MM.1S (cell line): ENCODE results near the gene IFI27L2.

Experiments
- DNase-seq: peaks from one replicate; pipeline ENCODE4 v3.0.0-alpha.2; 2015
- H2AFZ ChIP-seq: fragments of 300-600 bp; sonication (generic); 2 replicates; pipeline ENCODE4 v1.6.0; 2016; ENCODE audit warnings: antibody characterized with exemption, low read length
- H3F3A ChIP-seq: fragments of 300-600 bp; sonication (generic); 2 replicates; pipeline ENCODE4 v1.6.1; 2016; ENCODE audit warnings: mild to moderate bottlenecking, antibody characterized with exemption, low read length, moderate library complexity, mixed read lengths; ENCODE audit not compliant: insufficient read depth
- H3K27ac ChIP-seq: fragments of 300-600 bp; sonication (generic); 2 replicates; pipeline ENCODE4 v1.5.1; 2016; ENCODE audit warnings: mild to moderate bottlenecking, low read length
- H3K27me3 ChIP-seq: fragments of 300-600 bp; sonication (generic); replicated peaks from 2 replicates; pipeline ENCODE4 v1.6.0; 2016; ENCODE audit warnings: low read length; ENCODE audit not compliant: insufficient read depth
- H3K36me3 ChIP-seq: fragments of 300-600 bp; sonication (generic); replicated peaks from 2 replicates; pipeline ENCODE4 v1.6.1; 2016; ENCODE audit warnings: mild to moderate bottlenecking, low read length, mixed read lengths; ENCODE audit not compliant: insufficient read depth
- H3K4me1 ChIP-seq: fragments of 300-600 bp; sonication (generic); 2 replicates; pipeline ENCODE4 v1.6.1; 2016; ENCODE audit warnings: low read length, mixed read lengths
- H3K4me2 ChIP-seq: fragments of 300-600 bp; sonication (generic); 2 replicates; pipeline ENCODE4 v1.6.0; 2016; ENCODE audit warnings: low read depth, low read length
- H3K4me3 ChIP-seq: fragments of 300-600 bp; sonication (generic); 2 replicates; pipeline ENCODE4 v1.5.1; 2016; ENCODE audit warnings: low read length, mixed read lengths
- H3K79me2 ChIP-seq: fragments of 300-600 bp; sonication (generic); 2 replicates; pipeline ENCODE4 v1.6.1; 2016; ENCODE audit warnings: mixed run types, low read length, mixed read lengths
- H3K9ac ChIP-seq: fragments of 300-600 bp; sonication (generic); 2 replicates; pipeline ENCODE4 v1.6.1; 2016; ENCODE audit warnings: low read length, mixed read lengths
- H3K9me2 ChIP-seq: fragments of 300-600 bp; sonication (generic); replicated peaks from 2 replicates; pipeline ENCODE4 v1.6.1; 2016; ENCODE audit warnings: mild to moderate bottlenecking, low read length, mixed read lengths; ENCODE audit not compliant: insufficient read depth
- H3K9me3 ChIP-seq: fragments of 300-600 bp; sonication (generic); replicated peaks from 2 replicates; pipeline ENCODE4 v1.6.1; 2016; ENCODE audit warnings: mild to moderate bottlenecking, low read length, mixed read lengths; ENCODE audit not compliant: insufficient read depth
- H4K20me1 ChIP-seq: fragments of 300-600 bp; sonication (generic); 2 replicates; pipeline ENCODE4 v1.6.1; 2016; ENCODE audit warnings: mild to moderate bottlenecking, low read length, moderate library complexity, mixed read lengths; ENCODE audit not compliant: insufficient read depth
- EZH2 ChIP-seq: fragments of 300-600 bp; sonication (generic); optimal IDR thresholded peaks from 2 replicates; pipeline ENCODE3; 2017; ENCODE audit warnings: low read depth, mild to moderate bottlenecking, antibody characterized with exemption, low read length, mixed read lengths
- EZH2phosphoT487 ChIP-seq: fragments of 300-600 bp; sonication (generic); IDR thresholded peaks from 2 replicates; pipeline ENCODE4 v1.6.1; 2018; ENCODE audit warnings: antibody characterized with exemption, low read length
- TF ChIP-seq, protein P1 (sequence below): fragments of 300-600 bp; sonication (generic); IDR thresholded peaks from 2 replicates; pipeline ENCODE4 v1.5.1; 2016; ENCODE audit warnings: antibody characterized with exemption, low read length, mixed read lengths

IFI27L2 gene

DNA sequence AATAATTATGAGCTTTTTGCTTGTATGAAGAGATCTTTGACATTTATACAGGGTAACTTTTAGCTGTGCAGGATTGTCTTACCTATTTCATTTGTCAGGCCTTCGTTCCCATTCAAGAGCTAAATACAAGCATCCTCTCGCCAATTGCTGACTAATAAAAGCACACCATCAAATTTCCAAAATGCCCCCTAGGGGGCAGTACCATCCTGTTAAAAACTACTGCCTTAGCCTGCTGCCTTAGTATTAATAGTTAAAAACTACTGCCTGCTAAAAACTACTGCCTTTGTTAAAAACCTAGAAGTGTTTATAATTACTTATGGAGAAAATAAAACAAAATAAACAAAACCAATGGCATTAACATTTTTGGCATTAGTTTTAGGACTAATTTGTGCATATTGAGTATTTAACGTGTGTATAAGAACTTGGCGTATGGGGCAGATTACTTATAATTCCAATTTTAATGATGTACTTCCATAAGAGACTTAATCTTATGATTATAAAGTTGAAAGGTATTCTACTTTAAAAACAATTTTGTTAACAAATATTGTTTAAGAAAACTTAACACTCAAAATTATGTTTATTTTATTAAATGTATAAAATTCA lies 3.0 kb upstream of the IFI27L2 start:
- no peaks in the 10 kb centered on the region for H3K9me2 ChIP-seq
- H3K79me2 ChIP-seq, result no peaks in the 10 kb centered on the region
- no peaks in the 10 kb centered on the region for H3K27me3 ChIP-seq
- no peaks in the 10 kb centered on the region for H3F3A ChIP-seq
- no peaks in the 10 kb centered on the region for H3K9me3 ChIP-seq
- H3K4me1 ChIP-seq, result no peaks in the 10 kb centered on the region
- no peak overlapping the region for H3K4me3 ChIP-seq
- H4K20me1 ChIP-seq, result no peaks in the 10 kb centered on the region
- no peaks in the 10 kb centered on the region for H3K36me3 ChIP-seq
- H3K4me2 ChIP-seq, result no peak overlapping the region
- no peak overlapping the region for H2AFZ ChIP-seq
- H3K9ac ChIP-seq, result no peak overlapping the region
- no peak for TF ChIP-seq EZH2phosphoT487
- TF ChIP-seq, protein P1, sequence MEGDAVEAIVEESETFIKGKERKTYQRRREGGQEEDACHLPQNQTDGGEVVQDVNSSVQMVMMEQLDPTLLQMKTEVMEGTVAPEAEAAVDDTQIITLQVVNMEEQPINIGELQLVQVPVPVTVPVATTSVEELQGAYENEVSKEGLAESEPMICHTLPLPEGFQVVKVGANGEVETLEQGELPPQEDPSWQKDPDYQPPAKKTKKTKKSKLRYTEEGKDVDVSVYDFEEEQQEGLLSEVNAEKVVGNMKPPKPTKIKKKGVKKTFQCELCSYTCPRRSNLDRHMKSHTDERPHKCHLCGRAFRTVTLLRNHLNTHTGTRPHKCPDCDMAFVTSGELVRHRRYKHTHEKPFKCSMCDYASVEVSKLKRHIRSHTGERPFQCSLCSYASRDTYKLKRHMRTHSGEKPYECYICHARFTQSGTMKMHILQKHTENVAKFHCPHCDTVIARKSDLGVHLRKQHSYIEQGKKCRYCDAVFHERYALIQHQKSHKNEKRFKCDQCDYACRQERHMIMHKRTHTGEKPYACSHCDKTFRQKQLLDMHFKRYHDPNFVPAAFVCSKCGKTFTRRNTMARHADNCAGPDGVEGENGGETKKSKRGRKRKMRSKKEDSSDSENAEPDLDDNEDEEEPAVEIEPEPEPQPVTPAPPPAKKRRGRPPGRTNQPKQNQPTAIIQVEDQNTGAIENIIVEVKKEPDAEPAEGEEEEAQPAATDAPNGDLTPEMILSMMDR, result peak; percentile 54
- H3K27ac ChIP-seq, result no peak overlapping the region
- peak; percentile 48 for DNase-seq

DNA sequence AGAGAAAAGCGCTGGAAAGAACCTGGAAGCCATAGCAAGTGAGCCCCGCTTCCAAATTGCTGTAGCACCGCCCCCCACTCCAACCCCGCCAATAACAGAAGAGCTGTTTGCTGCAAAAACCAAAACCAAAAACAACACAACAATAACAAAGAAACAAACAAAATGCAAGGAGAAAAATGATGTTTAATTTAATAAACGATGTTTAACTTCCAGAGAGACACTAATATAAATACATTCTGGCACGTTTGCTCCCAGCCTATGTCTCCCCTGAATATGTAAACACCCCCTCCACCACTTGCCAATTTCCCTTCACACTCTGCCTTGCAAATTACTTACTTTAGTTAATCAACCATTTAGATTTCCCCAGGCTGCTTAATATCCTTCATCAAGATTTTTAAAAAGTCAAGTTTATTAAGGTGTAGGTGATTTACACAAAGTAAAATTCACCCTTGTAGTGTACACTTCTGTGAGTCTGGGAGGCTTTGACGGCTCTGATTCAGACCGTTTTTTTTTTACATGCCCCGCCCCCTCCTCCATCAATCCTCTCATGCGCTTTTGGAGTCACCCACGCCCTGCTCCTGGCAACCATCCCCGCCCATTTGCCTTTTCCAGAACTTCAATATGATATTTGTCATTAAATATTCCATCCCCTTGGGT lies 482 bp upstream of the IFI27L2 start:
- no peaks in the 10 kb centered on the region for H4K20me1 ChIP-seq
- H3K4me2 ChIP-seq, result peak overlapping the region; percentile 79
- peak overlapping the region; percentile 71 for H3K4me3 ChIP-seq
- H3K79me2 ChIP-seq, result no peaks in the 10 kb centered on the region
- peak overlapping the region; percentile 89 for H2AFZ ChIP-seq
- H3K27me3 ChIP-seq, result no peaks in the 10 kb centered on the region
- peak overlapping the region; percentile 25; the same call in 1 of the 2 replicates for H3K9ac ChIP-seq
- no peaks in the 10 kb centered on the region for H3K9me2 ChIP-seq
- no peaks in the 10 kb centered on the region for H3K4me1 ChIP-seq
- no peaks in the 10 kb centered on the region for H3K9me3 ChIP-seq
- DNase-seq, result peak; percentile 17
- no peaks in the 10 kb centered on the region for H3F3A ChIP-seq
- no peaks in the 10 kb centered on the region for H3K36me3 ChIP-seq
- TF ChIP-seq EZH2phosphoT487 (no peak), EZH2 (no peak)
- TF ChIP-seq, protein P1, result no peak
- no peak overlapping the region for H3K27ac ChIP-seq

DNA sequence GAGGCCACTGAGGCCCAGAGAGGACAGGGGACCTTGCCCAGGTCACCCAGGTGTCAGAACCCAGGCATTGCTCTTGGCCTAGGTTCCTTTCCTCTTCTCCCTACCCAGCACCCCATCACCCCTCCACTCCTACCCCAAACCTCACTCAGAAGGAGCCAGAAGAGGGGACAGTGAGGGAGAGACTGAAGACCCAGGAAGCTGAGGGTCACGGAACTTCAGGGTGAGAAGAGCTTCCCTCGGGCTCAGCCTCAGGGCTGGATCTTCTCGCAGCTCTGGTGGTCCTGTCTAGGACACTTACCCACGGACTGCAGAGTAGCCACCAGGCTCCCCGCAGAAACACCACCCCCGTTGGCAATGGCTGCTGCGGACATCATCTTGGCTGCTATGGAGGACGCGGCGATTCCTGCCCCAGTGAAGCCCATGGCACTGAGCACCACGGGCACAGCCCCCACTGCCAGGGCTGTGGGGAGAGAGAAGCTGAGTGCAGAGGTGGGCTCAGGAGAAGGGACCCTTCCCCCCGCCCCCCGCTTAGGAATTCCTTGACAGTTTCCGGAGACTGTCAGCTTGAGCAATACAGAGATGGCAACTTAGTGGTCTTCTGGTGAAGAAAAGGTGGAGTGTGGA lies 1.1 kb downstream of the IFI27L2 start:
- no peaks in the 10 kb centered on the region for H4K20me1 ChIP-seq
- H3K9me2 ChIP-seq, result no peaks in the 10 kb centered on the region
- H3K9me3 ChIP-seq, result no peaks in the 10 kb centered on the region
- peak overlapping the region; percentile 79; the same call in 1 of the 2 replicates for H3K4me2 ChIP-seq
- no peak overlapping the region for H3K9ac ChIP-seq
- H3K36me3 ChIP-seq, result no peaks in the 10 kb centered on the region
- no peaks in the 10 kb centered on the region for H3K4me1 ChIP-seq
- H3K79me2 ChIP-seq, result no peaks in the 10 kb centered on the region
- H3K27me3 ChIP-seq, result no peaks in the 10 kb centered on the region
- TF ChIP-seq EZH2 (no peak), EZH2phosphoT487 (no peak)
- TF ChIP-seq, protein P1, result no peak
- no peak for DNase-seq
- no peaks in the 10 kb centered on the region for H3F3A ChIP-seq
- no peak overlapping the region for H3K27ac ChIP-seq
- no peak overlapping the region; the same call in 1 of the 2 replicates for H2AFZ ChIP-seq
- H3K4me3 ChIP-seq, result peak overlapping the region; percentile 71; the same call in 1 of the 2 replicates
